Posterior vena cava (tissue), 2 donors: Measurements from ENCODE around the gene ITGA11. TPM values are rescaled to one million over a fixed set of nuclear protein-coding genes. Genes with fewer than 3 reads are reported as not detected.

Experiments used
- DNase-seq: peaks from one replicate; pipeline ENCODE4 v3.0.0-alpha.2; 2020; ENCODE audit warnings: low spot score
- intact Hi-C, 2 donors: fragments of 100-400 bp; cut with DNase I; formaldehyde crosslinking; loops; one replicate each; pipeline versions ENCODE4 v1.14.1 to v1.14.2; 2022 to 2023
- total RNA-seq, 2 donors: library from RNA; stranded (reverse); fragmentation: NEBNext Ultra II Directional; extraction: Animal tissue kit (Norgen Biotek cat#: 25700); gene quantifications; one replicate each; pipeline ENCODE4 v1.2.1, GENCODE V29; 2021
- donor health status: DM: yes; HTN: yes; CAD: no.
- donor health status: DM: yes; HTN: yes; CAD: no.

Gene ITGA11
- total RNA-seq, 2 donors from 2014 or later: 23.1 to 62.5 TPM

- DNase-seq: no peak
- intact Hi-C loops: no loop called here
Measured at GRCh38 chr15:68348606-68349005, 83.4 kb downstream of the ITGA11 start.

- intact Hi-C loops: no loop called here
- no peak for DNase-seq
Measured at GRCh38 chr15:68348081-68348480, 83.9 kb downstream of the ITGA11 start.

GRCh38 chr15:68347392-68347791 is 84.6 kb downstream of the ITGA11 start:
- no peak for DNase-seq
- intact Hi-C loops: no loop called here

- intact Hi-C loops: no loop called here
Measured at GRCh38 chr15:68346979-68347378, 85.0 kb downstream of the ITGA11 start.

GRCh38 chr15:68345481-68345880 is 86.5 kb downstream of the ITGA11 start:
- DNase-seq: no peak
- intact Hi-C loops: no loop called here

More at GRCh38 chr15:68346979-68347378, 85.0 kb downstream of the ITGA11 start:
- no peak for DNase-seq

GRCh38 chr15:68344600-68344999 is 87.4 kb downstream of the ITGA11 start:
- intact Hi-C loops: no loop called here
- no peak for DNase-seq

- intact Hi-C loops: no loop called here
- no peak for DNase-seq
Measured at GRCh38 chr15:68343579-68344225, 88.3 kb downstream of the ITGA11 start.

- DNase-seq: no peak
- intact Hi-C loops: no loop called here
Measured at GRCh38 chr15:68341760-68342725, 89.9 kb downstream of the ITGA11 start.

- DNase-seq: no peak
Measured at GRCh38 chr15:68340726-68341671, 91.0 kb downstream of the ITGA11 start.

GRCh38 chr15:68339481-68339880 is 92.5 kb downstream of the ITGA11 start:
- intact Hi-C loops: no loop called here
- no peak for DNase-seq

More at GRCh38 chr15:68340726-68341671, 91.0 kb downstream of the ITGA11 start:
- intact Hi-C loops: no loop called here

GRCh38 chr15:68337826-68338225 is 94.1 kb downstream of the ITGA11 start:
- no peak for DNase-seq
- intact Hi-C loops: no loop called here

GRCh38 chr15:68336516-68336915 is 95.4 kb downstream of the ITGA11 start:
- intact Hi-C loops: no loop called here

GRCh38 chr15:68335655-68336054 is 96.3 kb downstream of the ITGA11 start:
- intact Hi-C loops: no loop called here
- DNase-seq: no peak

More at GRCh38 chr15:68336516-68336915, 95.4 kb downstream of the ITGA11 start:
- DNase-seq: no peak

GRCh38 chr15:68335251-68335650 is 96.7 kb downstream of the ITGA11 start:
- intact Hi-C loops: no loop called here
- no peak for DNase-seq

- no peak for DNase-seq
- intact Hi-C loops: no loop called here
Measured at GRCh38 chr15:68334661-68335124, 97.3 kb downstream of the ITGA11 start.

GRCh38 chr15:68333775-68334470 is 98.0 kb downstream of the ITGA11 start:
- peak; percentile 90 for DNase-seq
- intact Hi-C loops: no loop called here

- intact Hi-C loops: no loop called here
- no peak for DNase-seq
Measured at GRCh38 chr15:68332266-68332665, 99.7 kb downstream of the ITGA11 start.

- no peak for DNase-seq
- intact Hi-C loops: no loop called here
Measured at GRCh38 chr15:68330901-68331300, 101.1 kb downstream of the ITGA11 start.

- DNase-seq: no peak
- intact Hi-C loops: no loop called here
Measured at GRCh38 chr15:68330416-68330815, 101.5 kb downstream of the ITGA11 start.
